PC-9 (cell line): ENCODE data around the gene SNPH. TPM values are rescaled to one million over a fixed set of nuclear protein-coding genes. Genes with fewer than 3 reads are reported as not detected.

Source experiments
- BruUV-seq: library from RNA; stranded (reverse); fragments of 400-500 nt; replicated peaks from 2 replicates; lab custom pipeline; 2021; lab: Mats Ljungman, UMichigan
- CTCF ChIA-PET: fragments of 300-600 bp; sonication (Branson Sonifier 250); formaldehyde crosslinking; loops from one replicate; lab custom pipeline; 2022; ENCODE audit warnings: antibody characterized with exemption; lab: Charles Lee
- POLR2A ChIA-PET: fragments of 300-600 bp; sonication (Branson Sonifier 250); formaldehyde crosslinking; loops from one replicate; lab custom pipeline; 2022; ENCODE audit warnings: antibody characterized with exemption; ENCODE audit not compliant: unreplicated experiment; lab: Charles Lee
- DNase-seq, 2 experiments: peaks; one replicate each; pipeline versions ENCODE4 v3.0.0 to v3.0.0-alpha.2; 2015 to 2022; ENCODE audit warnings: mixed read lengths in 1 of 2
- H2AFZ ChIP-seq: fragments of 200-600 bp; sonication (generic); 2 replicates; pipeline ENCODE4 v1.8.1; 2017; ENCODE audit warnings: antibody characterized with exemption
- H3F3A ChIP-seq: fragments of 200-600 bp; sonication (generic); 2 replicates; pipeline ENCODE4 v1.8.1; 2017; ENCODE audit warnings: antibody characterized with exemption, mild to moderate bottlenecking, low read depth; ENCODE audit not compliant: insufficient read depth
- H3K27ac ChIP-seq: fragments of 200-600 bp; sonication (generic); 2 replicates; pipeline ENCODE4 v1.6.1; 2016; ENCODE audit warnings: mixed run types
- H3K27me3 ChIP-seq: fragments of 200-600 bp; sonication (generic); 2 replicates; pipeline ENCODE4 v1.6.1; 2016; ENCODE audit warnings: low read depth, mixed run types; ENCODE audit not compliant: insufficient read depth
- H3K36me3 ChIP-seq: fragments of 200-600 bp; sonication (generic); 2 replicates; pipeline ENCODE4 v1.6.1; 2016; ENCODE audit warnings: low read depth, mixed run types
- H3K4me1 ChIP-seq: fragments of 200-600 bp; sonication (generic); replicated peaks from 2 replicates; pipeline ENCODE4 v1.6.1; 2016; ENCODE audit warnings: mixed run types; ENCODE audit not compliant: insufficient read depth
- H3K4me2 ChIP-seq: fragments of 200-600 bp; sonication (generic); 2 replicates; pipeline ENCODE4 v1.6.1; 2017; ENCODE audit warnings: mixed run types
- H3K4me3 ChIP-seq: fragments of 200-600 bp; sonication (generic); 2 replicates; pipeline ENCODE4 v1.6.1; 2016; ENCODE audit warnings: mixed run types
- H3K79me2 ChIP-seq: fragments of 200-600 bp; sonication (generic); 2 replicates; pipeline ENCODE4 v1.6.1; 2017; ENCODE audit warnings: low read depth, mixed run types
- H3K9me2 ChIP-seq: fragments of 200-600 bp; sonication (generic); 2 replicates; pipeline ENCODE4 v1.8.1; 2017; ENCODE audit warnings: mild to moderate bottlenecking; ENCODE audit not compliant: insufficient read depth
- H3K9me3 ChIP-seq: fragments of 200-600 bp; sonication (generic); 2 replicates; pipeline ENCODE4 v1.8.1; 2016; ENCODE audit warnings: low read depth; ENCODE audit not compliant: insufficient read depth
- H4K20me1 ChIP-seq: fragments of 200-600 bp; sonication (generic); 2 replicates; pipeline ENCODE4 v1.8.1; 2017; ENCODE audit not compliant: insufficient read depth
- CTCF ChIP-seq: fragments of 200-600 bp; sonication (generic); conservative IDR thresholded peaks from 2 replicates; pipeline ENCODE4 v1.6.1; 2017; ENCODE audit warnings: mixed run types, antibody characterized with exemption, mild to moderate bottlenecking, moderate library complexity
- EZH2 ChIP-seq: fragments of 200-600 bp; sonication (generic); IDR thresholded peaks from 2 replicates; pipeline ENCODE4 v1.8.0; 2017; ENCODE audit warnings: antibody characterized with exemption, low read depth
- intact Hi-C: fragments of 100-400 bp; cut with micrococcal nuclease; formaldehyde crosslinking; loops from one replicate; pipeline ENCODE4 v1.10.0; 2022; ENCODE audit not compliant: unreplicated experiment
- total RNA-seq: library from RNA; stranded (reverse); gene quantifications from 2 replicates; pipeline ENCODE4 v1.2.3, GENCODE V29; 2021

The SNPH gene
- total RNA-seq, 1 experiment from 2014 or later = 3.4 TPM

GRCh38 chr20:1332749-1333300, 66.7 kb downstream of the SNPH start:
- CTCF ChIA-PET = no interaction called here
- Histone ChIP-seq H3K4me3 (no peak overlapping the region), H3K4me1 (peaks cover 31% of the 10 kb centered on the region), H3K79me2 (peaks cover 44% of the 10 kb centered on the region), H3K36me3 (peaks cover 21% of the 10 kb centered on the region; the same call in 1 of the 2 replicates), H3K27ac (no peak overlapping the region), H3F3A (peaks cover 25% of the 10 kb centered on the region; the same call in 1 of the 2 replicates), H3K9me2 (no peaks in the 10 kb centered on the region), H3K27me3 (no peaks in the 10 kb centered on the region), H3K9me3 (no peaks in the 10 kb centered on the region), H2AFZ (no peak overlapping the region), H4K20me1 (peaks cover 11% of the 10 kb centered on the region; the same call in 1 of the 2 replicates), H3K4me2 (no peak overlapping the region)
- POLR2A ChIA-PET = no interaction called here
- intact Hi-C loops = no loop called here
- DNase-seq = no peak
- BruUV-seq = no TSS peak
- TF ChIP-seq CTCF (no peak), EZH2 (no peak)

- CTCF ChIA-PET = no interaction called here
- Histone ChIP-seq H3K27ac (no peak overlapping the region), H3K36me3 (peaks cover 21% of the 10 kb centered on the region; the same call in 1 of the 2 replicates), H3K9me2 (no peaks in the 10 kb centered on the region), H3K4me3 (no peak overlapping the region), H3K9me3 (no peaks in the 10 kb centered on the region), H3K4me2 (no peak overlapping the region), H2AFZ (no peak overlapping the region), H3F3A (peaks cover 16% of the 10 kb centered on the region; the same call in 1 of the 2 replicates), H4K20me1 (peaks cover 12% of the 10 kb centered on the region; the same call in 1 of the 2 replicates), H3K4me1 (peaks cover 22% of the 10 kb centered on the region), H3K27me3 (no peaks in the 10 kb centered on the region), H3K79me2 (peaks cover 35% of the 10 kb centered on the region)
- no peak for TF ChIP-seq CTCF
- DNase-seq = no peak
- BruUV-seq = no TSS peak
- intact Hi-C loops = no loop called here
- POLR2A ChIA-PET = no interaction called here
Observed at GRCh38 chr20:1333462-1334369, 67.6 kb downstream of the SNPH start.

- peaks cover 21% of the 10 kb centered on the region; the same call in 1 of the 2 replicates for H3K36me3 ChIP-seq
- peaks cover 11% of the 10 kb centered on the region; the same call in 1 of the 2 replicates for H3F3A ChIP-seq
- peaks cover 33% of the 10 kb centered on the region for H3K79me2 ChIP-seq
- H3K4me1 ChIP-seq = peaks cover 15% of the 10 kb centered on the region
- no peaks in the 10 kb centered on the region for H3K27me3 ChIP-seq
- no TSS peak for BruUV-seq
- H3K4me3 ChIP-seq = no peak overlapping the region
- DNase-seq = no peak
- H3K9me3 ChIP-seq = no peaks in the 10 kb centered on the region
- no peak overlapping the region for H3K4me2 ChIP-seq
- ChIA-PET CTCF (no interaction called here), POLR2A (no interaction called here)
- no peaks in the 10 kb centered on the region for H3K9me2 ChIP-seq
- peaks cover 10% of the 10 kb centered on the region; the same call in 1 of the 2 replicates for H4K20me1 ChIP-seq
- intact Hi-C loops = no loop called here
- TF ChIP-seq EZH2 = no peak
- no peak for TF ChIP-seq CTCF
- no peak overlapping the region for H2AFZ ChIP-seq
- H3K27ac ChIP-seq = no peak overlapping the region
Observed at GRCh38 chr20:1334370-1334731, 68.3 kb downstream of the SNPH start.
